Peyer's patch (tissue), 4 donors: ENCODE measurements around the gene HK2.

Source experiments
- POLR2A ChIP-seq, 2 donors: fragments of 450-650 bp; IDR thresholded peaks; one replicate each; pipeline ENCODE4 v1.5.1; 2017; ENCODE audit warnings: antibody characterized with exemption in 2 of 2, mild to moderate bottlenecking in 2 of 2, moderate library complexity in 2 of 2
- TF ChIP-seq, protein P1 (sequence below), 6 experiments: fragments of 450-650 bp in 4 of 6; fragments of 200-600 bp in 2 of 6; sonication (generic) in 1 of 6; IDR thresholded peaks; one replicate each; pipeline ENCODE4 v1.5.1; 2017 to 2019; ENCODE audit warnings: antibody characterized with exemption in 6 of 6, mild to moderate bottlenecking in 3 of 6, moderate library complexity in 1 of 6

DNA sequence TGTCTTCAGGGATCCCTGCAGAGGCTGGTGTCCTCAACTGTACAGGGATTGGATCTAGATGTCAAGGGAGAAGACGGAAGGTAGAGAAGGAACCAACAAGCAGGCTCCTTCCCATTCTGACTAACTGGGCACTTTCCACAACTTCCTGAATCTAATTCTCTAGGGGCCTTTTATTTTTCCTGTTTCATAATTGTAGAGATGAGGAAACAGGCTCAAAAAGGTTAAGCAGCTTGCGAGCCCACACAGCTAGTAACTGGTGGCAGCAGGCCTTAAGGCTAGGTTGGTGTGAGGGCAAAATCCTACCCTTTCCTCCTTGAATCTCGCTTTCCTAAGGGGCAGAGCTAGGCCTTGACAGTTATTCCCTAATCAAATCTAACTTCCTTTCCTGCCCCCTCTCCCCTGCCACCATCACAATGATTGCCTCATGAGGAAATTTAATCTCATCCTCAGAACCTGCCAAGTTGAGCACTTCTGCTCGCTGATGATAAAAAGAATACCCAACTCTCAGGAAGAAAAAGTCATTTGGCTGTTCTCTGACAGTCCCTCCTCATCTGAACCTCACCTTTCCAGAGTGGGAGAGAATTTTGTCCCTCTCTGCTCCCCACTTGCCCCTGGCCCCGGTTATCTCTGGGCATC lies 88.8 kb downstream of the HK2 start:
- TF ChIP-seq POLR2A (IDR thresholded peaks at IDR 0.05) = no peak
- TF ChIP-seq, protein P1, sequence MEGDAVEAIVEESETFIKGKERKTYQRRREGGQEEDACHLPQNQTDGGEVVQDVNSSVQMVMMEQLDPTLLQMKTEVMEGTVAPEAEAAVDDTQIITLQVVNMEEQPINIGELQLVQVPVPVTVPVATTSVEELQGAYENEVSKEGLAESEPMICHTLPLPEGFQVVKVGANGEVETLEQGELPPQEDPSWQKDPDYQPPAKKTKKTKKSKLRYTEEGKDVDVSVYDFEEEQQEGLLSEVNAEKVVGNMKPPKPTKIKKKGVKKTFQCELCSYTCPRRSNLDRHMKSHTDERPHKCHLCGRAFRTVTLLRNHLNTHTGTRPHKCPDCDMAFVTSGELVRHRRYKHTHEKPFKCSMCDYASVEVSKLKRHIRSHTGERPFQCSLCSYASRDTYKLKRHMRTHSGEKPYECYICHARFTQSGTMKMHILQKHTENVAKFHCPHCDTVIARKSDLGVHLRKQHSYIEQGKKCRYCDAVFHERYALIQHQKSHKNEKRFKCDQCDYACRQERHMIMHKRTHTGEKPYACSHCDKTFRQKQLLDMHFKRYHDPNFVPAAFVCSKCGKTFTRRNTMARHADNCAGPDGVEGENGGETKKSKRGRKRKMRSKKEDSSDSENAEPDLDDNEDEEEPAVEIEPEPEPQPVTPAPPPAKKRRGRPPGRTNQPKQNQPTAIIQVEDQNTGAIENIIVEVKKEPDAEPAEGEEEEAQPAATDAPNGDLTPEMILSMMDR (IDR thresholded peaks at IDR 0.05) = no peak
